GM18498 (cell line): ENCODE measurements around the gene OR6K6.

Source experiments
- ATAC-seq: cut with Tn5 transposase; IDR thresholded peaks from one replicate; pipeline ENCODE4 v1.9.1; 2021; ENCODE audit warnings: mild to moderate bottlenecking, moderate library complexity; ENCODE audit not compliant: unreplicated experiment

OR6K6 gene, protein sequence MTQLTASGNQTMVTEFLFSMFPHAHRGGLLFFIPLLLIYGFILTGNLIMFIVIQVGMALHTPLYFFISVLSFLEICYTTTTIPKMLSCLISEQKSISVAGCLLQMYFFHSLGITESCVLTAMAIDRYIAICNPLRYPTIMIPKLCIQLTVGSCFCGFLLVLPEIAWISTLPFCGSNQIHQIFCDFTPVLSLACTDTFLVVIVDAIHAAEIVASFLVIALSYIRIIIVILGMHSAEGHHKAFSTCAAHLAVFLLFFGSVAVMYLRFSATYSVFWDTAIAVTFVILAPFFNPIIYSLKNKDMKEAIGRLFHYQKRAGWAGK

DNA sequence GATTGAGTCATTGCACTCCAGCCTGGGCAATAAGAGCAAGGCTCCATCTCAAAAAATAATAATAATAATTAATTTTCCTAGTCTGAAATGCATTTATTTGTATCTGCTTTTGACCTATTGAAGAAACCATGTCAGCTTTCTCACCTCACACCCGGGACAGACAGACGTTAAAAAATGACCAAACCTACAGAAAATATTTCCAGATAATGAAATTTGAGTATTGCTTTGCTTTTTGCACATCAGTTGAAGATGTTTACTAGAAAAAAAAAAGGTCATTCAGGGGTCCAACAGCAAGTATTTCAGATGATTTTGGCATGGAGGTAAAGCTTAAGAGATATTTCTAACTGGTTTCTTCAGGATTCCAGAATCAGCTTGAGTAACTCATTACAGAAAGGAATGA is at the start of gene OR6K6:
TSS of gene OR6K6 (plus strand) at position 301 of the 400 bp plus-strand sequence. CDS start 168 bp downstream, outside the sequence.
- ATAC-seq, result no peak

DNA sequence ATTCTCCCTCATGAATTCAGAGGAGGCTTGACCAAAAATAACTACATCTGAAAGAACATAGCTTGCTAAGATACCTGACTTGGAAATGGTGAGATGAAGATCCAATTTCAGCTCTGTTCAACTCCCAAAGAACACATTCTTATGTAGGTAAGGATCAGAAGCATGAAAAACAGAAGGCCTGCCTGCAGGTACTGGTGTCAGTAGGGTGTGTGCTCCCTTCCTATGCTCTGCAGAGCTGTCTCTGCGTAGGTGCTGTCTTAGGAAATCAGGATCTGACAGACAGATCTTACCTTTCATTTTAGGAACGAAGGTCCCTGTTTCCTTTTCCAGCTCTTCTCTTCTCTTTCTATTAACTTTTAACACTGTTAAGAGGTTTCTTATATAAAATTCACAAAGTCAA is 48.4 kb upstream of the OR6K6 start:
- no peak for ATAC-seq

DNA sequence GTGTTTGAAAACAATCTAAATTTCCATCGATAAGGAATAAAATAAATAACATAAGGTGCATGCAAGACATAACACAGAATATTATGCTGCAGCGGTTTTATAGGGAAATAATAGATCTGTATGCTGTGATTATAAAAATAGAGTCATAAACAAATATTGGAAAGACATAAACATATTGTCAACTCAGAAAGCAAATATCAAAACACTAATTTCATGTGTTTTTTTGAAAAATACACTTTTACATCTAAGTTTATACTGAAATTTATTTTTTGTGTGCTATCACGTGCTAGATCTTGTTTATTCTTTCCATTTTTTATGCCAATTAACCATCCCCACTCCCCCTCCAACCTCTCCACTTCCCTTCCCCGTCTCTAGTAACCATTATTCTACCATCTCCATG is 43.4 kb upstream of the OR6K6 start:
- no peak for ATAC-seq

DNA sequence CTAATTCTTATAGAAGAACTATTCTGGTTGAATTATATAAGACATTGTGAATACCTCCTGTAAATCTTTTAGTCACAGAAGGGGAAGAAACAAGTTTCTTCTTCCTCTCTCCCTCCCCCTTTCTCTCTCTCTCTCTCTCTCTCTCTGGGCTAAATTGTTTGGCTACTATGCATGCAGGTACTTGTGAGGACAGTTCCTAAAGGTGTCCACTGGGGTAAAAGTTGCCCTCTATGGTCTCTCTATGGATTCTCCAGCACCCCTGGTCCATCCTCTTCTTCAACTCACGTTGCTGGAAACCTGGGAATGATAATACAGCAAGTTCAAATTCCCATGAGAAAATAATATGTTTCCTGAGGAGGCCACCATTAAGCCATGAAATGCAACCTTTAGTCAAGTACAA is 39.8 kb upstream of the OR6K6 start:
- ATAC-seq, result no peak

DNA sequence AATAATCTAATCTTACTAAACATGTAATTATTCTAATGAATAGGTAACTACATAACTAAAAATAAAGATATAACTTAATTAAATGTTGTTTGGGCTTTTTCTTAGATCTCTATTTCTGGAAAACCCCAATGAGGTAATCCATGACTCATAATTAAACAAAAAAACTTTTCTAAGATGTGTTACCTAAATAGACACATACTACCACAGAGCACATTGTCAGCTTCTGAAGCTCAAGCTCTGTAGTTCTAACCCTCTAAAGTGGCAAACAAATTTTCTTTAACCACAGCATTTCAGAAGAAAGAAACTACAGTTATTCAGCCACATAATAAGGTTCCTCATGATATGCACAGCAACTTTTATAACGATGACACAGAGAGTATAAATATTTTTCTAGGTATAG is 38.2 kb upstream of the OR6K6 start:
- peak; percentile 54 for ATAC-seq

DNA sequence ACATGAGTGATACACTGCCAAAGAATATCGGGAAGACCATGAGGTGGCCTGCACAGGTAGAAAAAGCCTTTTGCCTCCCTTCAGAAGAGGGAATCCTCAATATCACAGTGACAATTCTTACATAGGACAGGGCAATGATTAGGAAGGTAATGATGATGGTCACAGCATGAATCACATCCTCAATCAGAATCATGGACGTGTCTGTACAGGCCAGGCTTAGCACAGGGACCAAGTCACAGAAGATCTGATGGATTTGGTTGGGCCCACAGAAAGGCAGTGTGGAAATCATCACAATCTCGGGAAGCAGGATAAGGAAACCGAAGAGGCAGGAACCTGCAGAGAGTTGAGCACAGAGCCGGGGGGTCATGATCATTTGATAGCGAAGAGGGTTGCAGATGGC is 37.2 kb upstream of the OR6K6 start:
- ATAC-seq, result no peak

DNA sequence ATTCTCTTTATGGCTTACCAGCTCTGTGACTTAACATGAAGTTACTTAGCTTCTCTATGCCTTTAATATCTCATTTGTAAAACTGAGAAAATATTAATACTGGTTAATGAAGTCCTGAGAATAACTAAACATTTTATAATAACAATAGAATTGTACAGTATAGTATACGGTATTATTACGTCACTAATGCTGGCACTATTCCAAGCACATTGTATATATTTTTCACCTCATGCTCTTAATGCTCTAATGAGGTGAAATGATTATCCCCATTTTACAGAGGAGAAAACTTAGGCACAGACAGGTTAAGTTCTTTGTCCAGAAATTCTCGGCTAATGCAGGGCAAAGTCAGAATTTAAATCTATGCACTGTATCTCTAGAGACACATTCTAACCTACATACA is 34.9 kb upstream of the OR6K6 start:
- no peak for ATAC-seq

DNA sequence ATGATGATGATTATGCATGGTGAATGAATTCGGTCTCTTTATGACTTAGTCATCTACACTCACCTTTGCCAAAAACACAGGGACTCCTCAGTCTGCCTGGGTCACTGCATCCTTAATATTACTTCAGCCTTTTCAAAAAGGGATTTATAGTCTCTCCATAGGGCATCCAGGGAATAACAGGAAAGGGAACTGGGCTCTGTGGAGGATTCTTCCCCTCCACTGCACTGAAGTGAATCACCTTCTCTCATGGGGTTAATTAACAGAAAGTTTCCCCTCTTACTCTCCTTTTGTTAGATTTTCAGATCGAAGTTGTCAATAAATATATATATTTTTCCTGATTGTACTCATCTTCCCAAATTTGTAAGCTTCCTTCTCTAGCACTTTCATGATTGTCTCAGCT is 33.9 kb upstream of the OR6K6 start, which contains the start of gene OR6K3:
TSS of gene OR6K3 (minus strand) at position 101 of the 400 bp plus-strand sequence. CDS start 2,605 bp downstream, outside the sequence.
- ATAC-seq, result no peak

DNA sequence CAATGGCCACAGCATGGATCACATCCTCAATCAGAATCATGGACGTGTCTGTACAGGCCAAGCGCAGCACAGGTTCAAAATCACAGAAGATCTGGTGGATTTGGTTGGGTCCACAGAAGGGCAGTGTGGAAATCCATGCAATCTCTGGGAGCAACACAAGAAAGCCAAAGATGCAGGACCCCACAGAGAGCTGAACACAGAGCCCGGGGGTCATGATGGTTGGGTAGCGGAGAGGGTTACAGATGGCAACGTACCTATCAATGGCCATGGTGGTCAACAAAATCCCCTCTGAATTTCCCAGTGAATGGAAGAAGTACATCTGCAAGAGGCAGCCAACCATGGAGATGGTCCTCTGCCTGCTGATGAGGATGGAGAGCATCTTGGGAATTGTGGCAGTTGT is 30.1 kb upstream of the OR6K6 start:
- ATAC-seq, result no peak

DNA sequence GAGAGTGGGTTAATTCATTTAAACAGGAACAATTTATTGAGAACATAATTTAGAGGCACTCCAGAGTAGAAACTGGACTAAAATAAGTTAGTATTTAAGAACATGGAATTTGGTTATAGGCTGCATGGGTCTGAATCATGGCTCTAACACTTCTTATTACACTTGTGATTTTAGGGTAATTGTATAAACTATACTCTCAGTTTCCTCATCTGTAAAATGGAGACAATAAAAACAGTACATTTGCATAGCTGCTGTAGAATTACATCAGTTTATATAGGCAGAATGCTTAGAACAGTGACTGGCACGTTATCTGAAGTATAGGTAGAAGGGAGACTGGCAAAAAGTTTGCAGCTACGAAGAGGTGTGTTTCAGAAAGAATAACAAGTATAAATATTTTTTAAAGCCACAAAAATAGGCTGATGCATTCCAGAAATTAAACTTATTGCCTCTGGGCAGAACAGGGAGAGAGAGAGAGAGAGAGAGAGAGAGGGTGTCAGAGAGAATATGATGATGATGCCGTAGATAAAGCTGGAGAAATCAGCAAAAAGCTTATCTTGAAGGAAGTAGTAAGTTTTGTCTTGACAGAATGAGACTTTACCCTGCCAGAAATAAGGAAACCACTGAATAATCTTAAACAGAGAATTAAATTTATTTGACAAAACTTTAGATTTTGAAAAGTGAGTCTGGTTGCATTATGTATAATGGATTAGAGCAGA is 25.9 kb upstream of the OR6K6 start:
- no peak for ATAC-seq

DNA sequence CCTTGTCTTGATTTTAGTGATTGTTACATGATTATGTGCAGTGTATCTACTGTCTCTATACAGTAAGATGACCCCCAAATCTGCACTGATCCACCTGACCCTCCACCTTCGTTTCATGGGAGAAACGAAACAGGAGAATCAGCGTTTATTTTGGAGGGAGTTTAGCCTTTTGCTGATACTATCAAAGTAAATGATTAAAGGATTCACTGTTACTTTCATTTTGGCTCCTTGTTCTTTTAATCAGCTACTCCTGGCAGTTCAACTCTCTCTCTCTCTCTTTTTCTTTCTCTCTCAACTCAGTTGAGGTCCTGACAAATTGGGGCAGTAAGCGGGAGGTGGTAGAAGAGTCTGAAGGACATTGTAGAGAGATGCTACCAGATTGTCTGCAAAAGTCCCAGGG is 24.1 kb upstream of the OR6K6 start:
- no peak for ATAC-seq

DNA sequence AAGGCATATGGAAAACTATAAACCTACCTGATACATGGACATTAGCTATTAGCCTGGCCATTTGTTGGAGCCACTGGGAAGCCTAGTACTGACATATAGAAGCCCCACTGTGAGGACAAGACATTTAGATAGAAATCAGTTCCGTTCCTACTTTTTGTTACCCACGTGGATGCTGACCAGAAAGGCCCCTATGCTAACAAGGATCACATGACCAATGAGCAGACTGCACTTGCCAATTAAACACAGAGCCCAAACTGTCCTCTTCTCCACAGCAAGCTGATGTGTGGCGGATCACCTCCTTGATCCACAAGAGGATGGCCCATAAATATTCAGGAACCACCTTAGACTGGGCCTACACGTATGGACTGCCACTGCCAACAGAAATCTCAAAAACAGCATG is 22.8 kb upstream of the OR6K6 start:
- no peak for ATAC-seq

DNA sequence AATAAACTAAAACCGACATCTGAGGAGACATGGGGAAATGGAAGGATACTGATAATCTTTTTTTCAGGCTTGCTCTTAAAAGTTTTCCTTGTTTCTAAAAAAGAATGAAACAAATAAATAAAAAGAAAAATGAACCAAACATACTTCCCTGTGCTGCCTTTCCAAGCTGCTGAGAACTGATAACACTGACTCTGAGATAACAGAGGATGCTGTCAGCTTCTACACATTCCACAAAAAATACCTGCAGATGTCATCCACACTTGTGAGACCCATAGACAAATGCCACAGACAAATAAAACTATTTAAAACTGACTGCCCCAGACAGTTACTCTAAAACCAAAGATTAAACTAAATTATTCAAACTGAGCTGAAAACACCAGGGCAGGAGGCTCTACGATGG is 22.0 kb upstream of the OR6K6 start:
- no peak for ATAC-seq

DNA sequence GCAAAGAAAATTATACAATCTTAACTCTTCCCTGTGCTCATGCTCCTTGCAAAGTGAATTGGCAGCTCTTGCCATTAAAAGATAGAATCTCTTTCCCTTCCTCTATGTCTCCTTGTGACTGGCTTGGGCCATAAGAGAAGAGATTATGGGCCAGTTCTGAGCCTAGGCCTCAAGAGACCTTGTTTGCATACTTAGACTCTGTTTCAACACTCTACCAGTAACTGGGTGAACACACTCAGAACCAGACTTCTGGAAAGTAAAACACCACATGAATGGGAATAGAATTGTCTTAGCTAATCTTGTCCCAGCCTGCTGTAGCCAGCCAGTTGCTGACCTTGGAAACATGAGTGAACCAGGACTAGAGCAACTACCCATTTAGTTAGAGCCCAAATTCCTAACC is 18.7 kb upstream of the OR6K6 start:
- ATAC-seq, result no peak

DNA sequence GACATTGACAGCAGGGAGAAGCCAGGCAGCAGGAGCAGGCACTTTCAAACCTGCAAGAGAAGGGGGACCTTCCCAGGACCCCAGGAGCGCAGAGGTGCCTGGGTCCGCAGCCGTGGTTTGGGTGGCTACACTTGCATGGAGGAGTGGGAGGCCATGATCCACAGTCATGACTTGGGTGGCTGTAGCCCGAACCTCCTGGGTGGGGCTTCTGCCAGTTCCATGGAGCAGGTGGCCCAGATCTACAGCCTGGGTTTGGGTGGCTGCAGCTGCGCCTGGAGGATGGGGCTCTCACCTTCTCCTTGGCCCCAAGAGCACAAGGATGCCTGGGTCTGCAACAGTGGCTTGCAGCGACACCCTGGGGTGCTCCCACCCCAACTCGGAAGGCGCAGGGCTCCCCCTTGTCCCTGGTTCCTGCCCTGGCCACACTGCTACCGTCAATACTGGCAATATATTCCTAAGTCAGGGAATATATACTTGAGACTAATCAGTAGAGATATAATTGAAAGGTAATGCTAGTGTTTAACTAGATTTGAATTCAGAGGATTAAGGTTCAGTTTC is 2.3 kb upstream of the OR6K6 start:
- ATAC-seq, result no peak

DNA sequence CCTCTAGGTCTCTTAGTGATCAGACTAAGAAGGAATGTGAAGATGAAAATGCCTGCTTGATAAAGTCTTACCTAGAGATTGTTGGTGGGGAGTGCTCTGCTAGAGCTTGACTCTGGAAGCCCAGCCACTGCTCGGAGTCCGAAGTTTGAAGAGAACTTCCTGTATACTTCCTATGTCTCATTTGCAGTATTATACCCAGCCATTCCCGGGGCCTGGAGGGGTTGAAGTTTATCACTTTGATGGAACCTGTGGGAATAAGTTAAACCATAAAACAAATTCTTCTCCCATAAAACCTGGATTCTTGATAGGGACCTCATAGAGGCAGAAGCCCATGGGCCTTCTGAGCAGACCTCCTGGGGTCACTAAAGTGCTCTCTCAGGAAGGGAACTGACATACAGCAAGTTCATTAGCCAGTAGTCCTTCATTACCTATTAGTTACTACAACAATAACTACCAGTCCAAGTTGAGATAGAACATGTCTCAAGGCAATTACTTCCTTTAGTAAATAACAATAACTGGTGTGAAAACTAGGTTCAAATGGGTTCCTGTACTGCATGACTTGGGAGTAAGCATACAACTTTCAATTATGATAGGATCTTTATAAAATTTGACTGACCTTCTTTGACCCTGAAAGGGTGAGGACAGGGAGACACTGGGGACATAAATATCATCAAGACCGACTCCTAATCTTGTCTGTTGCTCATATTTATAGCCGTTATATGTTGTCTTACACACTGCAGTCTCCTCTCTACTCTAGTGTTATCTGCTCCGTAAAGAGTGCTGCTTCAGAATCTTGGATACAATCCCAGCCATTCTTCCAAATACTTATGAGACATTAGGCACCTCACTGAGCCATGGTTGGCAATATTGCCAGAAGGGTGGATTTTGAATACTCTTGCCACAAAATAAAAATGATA is 17.7 kb downstream of the OR6K6 start, which contains the start of gene OR6N1:
TSS of gene OR6N1 (minus strand) at position 246 of the 917 bp plus-strand sequence. CDS start 5,513 bp downstream, outside the sequence.
- no peak for ATAC-seq

DNA sequence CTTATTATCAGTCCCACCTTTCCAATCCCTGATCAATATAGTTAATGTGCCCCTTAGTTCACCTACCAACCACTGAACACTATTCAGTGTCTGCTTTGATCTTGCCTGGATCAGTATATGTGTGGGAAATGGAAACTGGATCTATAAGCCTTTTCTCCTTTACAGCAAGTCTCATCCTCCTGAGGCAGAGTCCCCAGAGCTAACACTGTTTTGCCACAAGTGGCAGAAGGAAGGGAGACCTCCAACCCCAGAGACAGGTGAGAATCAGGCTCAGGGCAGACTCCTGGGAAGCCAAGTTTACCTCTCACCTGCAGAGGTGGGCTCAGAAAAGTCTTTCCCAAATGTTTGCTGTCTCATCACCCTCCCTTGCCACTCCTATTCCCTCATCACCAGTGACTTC is 26.6 kb downstream of the OR6K6 start, which contains the start of gene OR6N2:
TSS of gene OR6N2 (minus strand) at position 101 of the 400 bp plus-strand sequence. CDS start 3,569 bp downstream, outside the sequence.
- no peak for ATAC-seq

DNA sequence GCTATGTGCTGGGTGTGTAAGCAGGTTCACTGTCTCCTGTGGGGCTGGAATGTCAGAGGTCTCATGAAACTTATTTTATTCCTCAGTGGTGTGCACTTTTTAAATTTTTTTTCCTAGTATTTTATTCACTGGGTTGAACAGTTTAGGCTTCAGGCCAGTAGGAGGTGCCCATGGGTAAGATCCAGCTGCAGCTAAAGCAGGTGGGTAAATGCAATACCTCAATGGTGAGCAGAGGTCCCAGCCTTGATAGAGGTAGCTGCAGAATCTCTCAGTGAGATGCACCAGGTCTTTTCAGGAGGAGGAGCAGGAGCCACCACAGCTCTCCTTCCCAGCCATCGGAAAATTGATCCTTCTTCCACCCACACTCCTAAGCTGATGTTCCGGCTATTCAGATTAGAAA is 39.1 kb downstream of the OR6K6 start:
- no peak for ATAC-seq

DNA sequence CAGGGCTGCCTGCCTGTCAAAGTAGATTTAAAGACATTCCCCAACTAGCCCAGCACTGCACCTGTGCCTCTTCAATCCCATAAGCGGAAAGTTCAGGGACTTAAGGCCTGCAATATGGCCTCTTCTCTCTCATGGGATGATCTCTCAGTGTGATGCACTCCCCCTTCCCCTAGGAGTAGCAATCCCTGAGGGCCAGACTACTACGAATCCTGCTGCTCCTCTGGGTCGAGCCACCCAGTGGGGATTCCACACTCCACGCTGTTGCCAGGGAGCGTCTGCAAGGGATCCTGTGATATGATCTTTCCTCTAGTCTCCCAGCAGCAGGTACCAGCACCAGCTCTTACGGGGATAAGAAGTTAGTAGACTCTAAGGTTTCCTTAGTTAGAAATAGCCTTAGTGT is 39.7 kb downstream of the OR6K6 start:
- no peak for ATAC-seq

DNA sequence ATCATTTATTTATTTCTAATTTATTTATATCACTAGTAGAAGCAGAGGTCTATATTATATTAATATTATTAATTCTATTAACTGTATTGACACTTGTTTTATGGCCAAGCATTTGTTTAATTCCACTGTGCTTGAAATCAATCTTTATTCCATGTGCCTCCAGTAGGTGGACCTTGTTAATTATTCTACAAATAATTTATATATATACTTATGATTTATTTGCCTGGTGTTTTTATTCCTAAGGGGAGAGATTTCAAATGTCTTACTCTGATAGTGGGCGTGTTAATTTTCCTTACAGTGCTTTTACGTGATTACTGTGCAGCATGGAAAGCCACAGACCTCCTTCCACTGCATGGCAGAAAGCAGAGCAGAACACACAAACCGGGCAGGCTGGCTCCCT is 44.0 kb downstream of the OR6K6 start:
- no peak for ATAC-seq

DNA sequence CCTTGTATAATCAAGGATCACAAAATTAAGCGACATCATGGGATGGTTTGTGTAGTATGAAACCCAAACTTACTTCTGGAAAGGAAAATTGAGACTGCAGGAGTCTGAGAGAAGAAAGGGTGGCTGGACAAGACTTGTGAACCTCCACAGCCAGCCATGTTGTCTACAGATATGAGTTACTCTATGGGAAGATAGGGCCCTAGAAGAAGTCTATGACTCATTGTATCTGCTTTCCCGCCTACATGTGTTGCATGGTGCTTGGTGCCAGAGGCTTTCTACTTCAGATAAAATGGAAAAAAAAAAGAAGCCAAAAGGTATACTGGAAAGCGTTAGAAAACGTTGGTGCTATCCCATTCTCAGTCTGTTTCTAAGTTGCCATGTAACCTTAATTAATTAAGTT is 45.2 kb downstream of the OR6K6 start:
- no peak for ATAC-seq
